Measurements from ENCODE around the gene FNBP1. TPM values are rescaled to one million over a fixed set of nuclear protein-coding genes. Genes with fewer than 3 reads are reported as not detected.

FNBP1 gene
- total and polyA plus RNA-seq, 5 donors: 10.8 to 27.5 (median 26.3) TPM

DNA sequence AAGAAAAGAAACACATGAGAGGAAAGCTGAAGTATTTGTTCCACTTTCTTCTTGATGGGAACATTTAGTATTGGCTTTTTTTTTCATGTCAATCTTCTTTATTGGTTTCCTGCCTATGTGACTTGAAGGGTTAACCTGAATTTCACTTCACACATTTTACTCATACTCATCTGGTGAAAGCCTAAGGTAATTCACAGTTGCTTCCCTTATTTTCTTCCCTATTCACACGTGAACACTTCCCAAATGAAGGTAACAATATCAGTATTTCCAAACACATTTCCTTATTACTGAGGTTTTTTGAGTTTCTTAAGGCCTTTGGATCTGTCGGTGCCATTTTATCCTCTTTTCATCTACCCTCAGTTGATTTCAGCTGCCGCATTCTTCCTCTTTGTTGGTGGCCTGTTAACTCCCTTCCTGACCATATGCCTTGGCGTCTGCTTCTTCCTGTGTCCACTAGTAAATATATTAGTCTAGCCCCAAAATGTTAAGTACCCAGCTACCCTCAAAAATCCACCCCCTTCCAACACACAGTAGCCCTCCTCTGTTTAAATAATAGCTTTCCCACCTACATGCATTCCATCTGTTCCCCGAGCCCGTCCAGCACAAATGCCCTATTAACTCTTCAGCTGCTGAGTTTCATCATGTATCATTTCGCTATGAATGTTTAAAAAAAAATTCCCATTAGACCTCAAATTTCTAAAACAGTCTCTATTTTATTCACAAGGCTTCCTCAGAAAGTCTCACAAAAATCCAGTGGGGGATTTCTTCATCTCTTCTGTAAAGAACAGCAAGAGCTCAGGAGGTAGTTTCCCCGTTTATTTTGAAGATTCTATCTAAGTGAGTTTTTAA lies 110.5 kb downstream of the FNBP1 start:
- ATAC-seq (peak; percentile 44 to 47), DNase-seq (no peak)
- intact Hi-C loops (cut with DNase I): no loop called here
- Histone ChIP-seq H3K4me1 (ENCODE audit: control insufficient read depth, insufficient read depth, low read length) (peaks cover 11% of the 10 kb centered on the region), H3K27me3 (ENCODE audit: control insufficient read depth, insufficient read depth) (no peaks in the 10 kb centered on the region), H3K4me3 (ENCODE audit: low read length) (no peak overlapping the region), H3K9me3 (ENCODE audit: control insufficient read depth, low read length) (no peaks in the 10 kb centered on the region), H3K27ac (ENCODE audit: low read length) (no peak overlapping the region)
- 35% methylated on average over 8 of the region's 8 CpGs for WGBS

DNA sequence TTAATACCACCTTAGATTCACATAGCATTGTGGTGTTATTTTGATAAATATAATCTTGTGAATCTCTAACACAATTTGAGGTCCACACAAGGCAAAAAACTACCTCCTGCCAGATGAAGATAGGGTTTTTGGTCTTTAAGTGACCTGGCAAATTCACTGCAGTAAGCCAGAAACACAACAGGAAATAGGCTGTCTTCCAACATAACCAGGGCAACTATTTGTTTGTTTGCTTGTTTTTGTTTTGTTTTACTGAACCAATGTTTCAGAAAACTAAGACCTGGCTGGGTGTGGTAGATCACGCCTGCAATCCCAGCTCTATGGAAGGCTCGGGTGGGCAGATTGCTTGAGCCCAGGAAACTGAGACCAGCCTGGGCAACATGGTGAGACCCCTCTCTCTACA lies 112.2 kb downstream of the FNBP1 start:
- no peak overlapping the region for H3K4me3 ChIP-seq (ENCODE audit: low read length)
- intact Hi-C loops (cut with DNase I): no loop called here
- no peaks in the 10 kb centered on the region for H3K9me3 ChIP-seq (ENCODE audit: control insufficient read depth, low read length)
- ATAC-seq: no peak
- peak overlapping the region; percentile 45 for H3K27ac ChIP-seq (ENCODE audit: low read length)
- 83% methylated on average over 2 of the region's 2 CpGs for WGBS
- H3K4me1 ChIP-seq (ENCODE audit: control insufficient read depth, insufficient read depth, low read length): peaks cover 11% of the 10 kb centered on the region
- H3K27me3 ChIP-seq (ENCODE audit: control insufficient read depth, insufficient read depth): no peaks in the 10 kb centered on the region
- no peak for DNase-seq

DNA sequence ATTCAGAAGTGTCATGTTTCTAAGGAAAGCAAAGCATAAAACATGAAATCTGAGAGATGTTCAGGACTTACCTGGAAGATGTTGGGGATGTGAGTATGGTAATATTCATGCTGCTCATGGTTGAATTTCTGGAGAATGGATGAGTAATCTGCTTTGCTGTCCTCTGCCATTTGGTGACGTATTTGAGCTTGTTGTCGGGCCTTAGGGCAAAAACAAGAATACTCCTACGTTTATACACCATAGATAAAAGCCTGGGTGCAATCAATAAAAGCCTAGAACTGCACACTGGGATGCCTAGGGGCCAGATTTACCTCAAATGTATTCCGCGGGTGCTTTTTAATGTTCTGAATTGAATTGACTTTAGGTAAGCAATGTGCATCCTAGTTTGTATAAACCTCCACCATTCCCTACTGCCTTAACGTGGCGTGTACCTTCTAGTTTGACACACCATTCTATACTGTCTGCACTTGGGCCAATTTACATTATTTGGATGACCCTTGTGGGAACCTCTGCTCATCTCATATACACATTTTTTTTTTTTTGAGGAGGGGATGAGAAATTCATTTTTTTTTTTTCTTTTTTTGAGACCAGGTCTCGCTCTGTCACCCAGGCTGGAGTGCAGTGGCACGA lies 113.4 kb downstream of the FNBP1 start:
- H3K9me3 ChIP-seq (ENCODE audit: control insufficient read depth, low read length): no peaks in the 10 kb centered on the region
- intact Hi-C loops (cut with DNase I): no loop called here
- no peak overlapping the region for H3K4me3 ChIP-seq (ENCODE audit: low read length)
- H3K27ac ChIP-seq (ENCODE audit: low read length): no peak overlapping the region
- ATAC-seq (no peak), DNase-seq (no peak)
- peaks cover 11% of the 10 kb centered on the region for H3K4me1 ChIP-seq (ENCODE audit: control insufficient read depth, insufficient read depth, low read length)
- WGBS: 97% methylated on average over 9 of the region's 9 CpGs
- no peaks in the 10 kb centered on the region for H3K27me3 ChIP-seq (ENCODE audit: control insufficient read depth, insufficient read depth)

GRCh38 chr9:129923589-129923988 lies 119.4 kb downstream of the FNBP1 start:
- Histone ChIP-seq H3K27me3 (ENCODE audit: control insufficient read depth, insufficient read depth) (no peaks in the 10 kb centered on the region), H3K9me3 (ENCODE audit: control insufficient read depth, low read length) (no peaks in the 10 kb centered on the region), H3K4me3 (ENCODE audit: low read length) (no peak overlapping the region), H3K4me1 (ENCODE audit: control insufficient read depth, insufficient read depth, low read length) (no peaks in the 10 kb centered on the region), H3K27ac (ENCODE audit: low read length) (no peak overlapping the region)
- DNase-seq (no peak), ATAC-seq (no peak)
- 70% methylated on average over 6 of the region's 6 CpGs for WGBS
- intact Hi-C loops (cut with DNase I): no loop called here

DNA sequence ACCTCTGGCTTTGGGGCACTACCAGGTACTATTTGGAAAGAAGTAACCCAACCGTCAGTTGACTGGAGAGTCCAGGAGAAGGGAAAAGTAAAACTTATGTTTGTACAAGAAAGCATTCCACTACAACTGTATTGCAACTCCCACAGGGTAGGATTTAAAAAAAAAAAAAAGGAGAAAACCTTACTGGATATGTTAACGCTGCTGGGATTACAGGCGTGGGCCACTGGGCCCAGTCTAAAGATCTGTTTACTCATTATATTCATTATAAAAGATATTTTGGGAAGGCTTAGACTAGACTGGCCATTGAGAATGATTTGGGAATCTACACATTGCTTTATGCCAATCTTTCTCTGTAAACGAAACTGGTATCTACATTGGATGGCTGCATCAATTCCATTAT lies 121.1 kb downstream of the FNBP1 start:
- 90% methylated on average over 4 of the region's 4 CpGs for WGBS
- Histone ChIP-seq H3K4me1 (ENCODE audit: control insufficient read depth, insufficient read depth, low read length) (no peaks in the 10 kb centered on the region), H3K27me3 (ENCODE audit: control insufficient read depth, insufficient read depth) (no peaks in the 10 kb centered on the region), H3K9me3 (ENCODE audit: control insufficient read depth, low read length) (no peaks in the 10 kb centered on the region), H3K4me3 (ENCODE audit: low read length) (no peak overlapping the region), H3K27ac (ENCODE audit: low read length) (no peak overlapping the region)
- intact Hi-C loops (cut with DNase I): no loop called here
- DNase-seq: no peak
- no peak for ATAC-seq

DNA sequence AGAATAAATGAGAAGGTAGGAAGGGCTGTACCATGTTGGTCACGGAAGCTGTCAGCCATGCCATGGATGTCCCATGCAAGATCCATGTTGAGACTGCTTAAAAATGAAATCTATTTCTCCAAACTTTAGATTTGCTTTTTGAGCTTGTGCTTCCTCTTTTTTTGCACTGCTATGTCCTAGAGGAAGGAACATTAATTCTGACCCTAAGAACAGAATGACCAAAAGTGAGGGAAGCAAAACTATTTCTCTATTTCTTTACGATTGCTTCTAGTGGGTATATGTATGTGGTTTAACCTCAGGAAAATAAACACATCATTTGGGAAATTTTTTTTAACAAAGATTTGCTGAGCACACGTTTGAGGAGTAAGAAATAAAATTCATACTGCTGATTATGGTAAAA lies 123.1 kb downstream of the FNBP1 start:
- H3K9me3 ChIP-seq (ENCODE audit: control insufficient read depth, low read length): no peaks in the 10 kb centered on the region
- H3K27me3 ChIP-seq (ENCODE audit: control insufficient read depth, insufficient read depth): no peaks in the 10 kb centered on the region
- 83% methylated on average over 3 of the region's 3 CpGs for WGBS
- DNase-seq (no peak), ATAC-seq (peak in 1 of 2 donors; percentile 18)
- intact Hi-C loops (cut with DNase I): no loop called here
- no peak overlapping the region for H3K4me3 ChIP-seq (ENCODE audit: low read length)
- no peaks in the 10 kb centered on the region for H3K4me1 ChIP-seq (ENCODE audit: control insufficient read depth, insufficient read depth, low read length)
- no peak overlapping the region for H3K27ac ChIP-seq (ENCODE audit: low read length)

- Histone ChIP-seq H3K27ac (ENCODE audit: low read length) (no peak overlapping the region), H3K9me3 (ENCODE audit: control insufficient read depth, low read length) (no peaks in the 10 kb centered on the region), H3K4me3 (ENCODE audit: low read length) (no peak overlapping the region), H3K27me3 (ENCODE audit: control insufficient read depth, insufficient read depth) (no peaks in the 10 kb centered on the region), H3K4me1 (ENCODE audit: control insufficient read depth, insufficient read depth, low read length) (no peaks in the 10 kb centered on the region)
- WGBS: 56% methylated on average over 3 of the region's 3 CpGs
- ATAC-seq: no peak
- intact Hi-C loops (cut with DNase I): no loop called here
- no peak for DNase-seq
These were observed 123.7 kb downstream of the FNBP1 start for GRCh38 chr9:129919277-129919676.

DNA sequence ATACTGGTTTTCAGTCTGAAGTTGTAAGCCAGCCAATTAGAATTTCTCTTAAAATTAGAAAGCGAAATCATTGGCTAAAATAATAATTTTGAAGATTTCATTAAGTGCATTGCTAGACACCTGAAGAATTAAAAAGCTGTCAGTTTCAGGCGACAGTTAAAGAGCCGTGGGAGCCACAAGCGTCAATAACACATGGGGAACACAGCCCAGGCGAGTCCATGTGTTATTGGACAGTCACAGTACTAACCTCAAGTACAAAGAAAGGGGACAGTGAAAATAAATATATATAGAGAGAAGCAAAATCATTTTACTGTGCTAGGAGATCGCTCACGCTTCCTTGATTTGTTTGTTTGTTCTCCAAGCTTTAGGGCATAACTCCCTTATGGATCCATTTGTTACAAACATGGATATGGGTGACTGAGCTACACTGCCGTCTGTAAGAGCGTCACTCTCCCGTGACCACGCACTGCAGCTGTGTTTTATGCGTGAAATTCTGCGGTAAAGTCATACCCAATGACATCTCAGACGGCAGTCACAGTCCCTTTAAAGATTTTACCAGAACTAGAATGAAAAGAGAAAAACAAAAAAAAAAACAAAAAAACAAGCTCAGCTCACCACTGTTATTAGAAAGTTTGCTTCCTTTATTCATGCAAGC lies 124.6 kb downstream of the FNBP1 start:
- 95% methylated on average over 14 of the region's 14 CpGs for WGBS
- intact Hi-C loops (cut with DNase I): no loop called here
- Histone ChIP-seq H3K4me1 (ENCODE audit: control insufficient read depth, insufficient read depth, low read length) (no peaks in the 10 kb centered on the region), H3K9me3 (ENCODE audit: control insufficient read depth, low read length) (no peaks in the 10 kb centered on the region), H3K27me3 (ENCODE audit: control insufficient read depth, insufficient read depth) (no peaks in the 10 kb centered on the region), H3K4me3 (ENCODE audit: low read length) (no peak overlapping the region), H3K27ac (ENCODE audit: low read length) (no peak overlapping the region)
- ATAC-seq (no peak), DNase-seq (no peak)

GRCh38 chr9:129916707-129917106 lies 126.3 kb downstream of the FNBP1 start:
- intact Hi-C loops (cut with DNase I): no loop called here
- 97% methylated on average over 7 of the region's 7 CpGs for WGBS
- no peak overlapping the region for H3K27ac ChIP-seq (ENCODE audit: low read length)
- no peak for DNase-seq
- ATAC-seq: no peak
- no peaks in the 10 kb centered on the region for H3K4me1 ChIP-seq (ENCODE audit: control insufficient read depth, insufficient read depth, low read length)
- H3K9me3 ChIP-seq (ENCODE audit: control insufficient read depth, low read length): no peaks in the 10 kb centered on the region
- no peaks in the 10 kb centered on the region for H3K27me3 ChIP-seq (ENCODE audit: control insufficient read depth, insufficient read depth)
- H3K4me3 ChIP-seq (ENCODE audit: low read length): no peak overlapping the region

GRCh38 chr9:129914051-129914450 lies 128.9 kb downstream of the FNBP1 start:
- WGBS: 98% methylated on average over 5 of the region's 5 CpGs
- intact Hi-C loops (cut with DNase I): no loop called here
- no peaks in the 10 kb centered on the region for H3K27me3 ChIP-seq (ENCODE audit: control insufficient read depth, insufficient read depth)
- no peak overlapping the region for H3K4me3 ChIP-seq (ENCODE audit: low read length)
- ATAC-seq: no peak
- H3K4me1 ChIP-seq (ENCODE audit: control insufficient read depth, insufficient read depth, low read length): peaks cover 1% of the 10 kb centered on the region
- H3K27ac ChIP-seq (ENCODE audit: low read length): no peak overlapping the region
- no peaks in the 10 kb centered on the region for H3K9me3 ChIP-seq (ENCODE audit: control insufficient read depth, low read length)
- DNase-seq: peak in 1 of 3 donors; percentile 17

Data from right cardiac atrium (tissue), 5 donors.